OCI-LY3 (cell line): ENCODE measurements around the gene KLHL33.

Source experiments
- H2AFZ ChIP-seq: fragments of 200-600, 300-600 bp; shearing (Covaris generic); 2 replicates; pipeline ENCODE4 v1.6.0; 2014; ENCODE audit warnings: antibody characterized with exemption, low read depth, low read length
- H3K27ac ChIP-seq: fragments of 200-600, 300-600 bp; sonication (generic); 2 replicates; pipeline ENCODE4 v1.5.1; 2014; ENCODE audit warnings: mild to moderate bottlenecking, low read length, moderate library complexity, mixed read lengths
- H3K27me3 ChIP-seq: fragments of 200-600, 300-600 bp; sonication (generic); 2 replicates; pipeline ENCODE4 v1.6.1; 2014; ENCODE audit warnings: low read depth, low read length, mixed read lengths
- H3K36me3 ChIP-seq: fragments of 200-600, 300-600 bp; sonication (generic); replicated peaks from 2 replicates; pipeline ENCODE3; 2014; ENCODE audit warnings: low read depth, low read length, mixed read lengths
- H3K4me1 ChIP-seq: fragments of 300-600, 200-600 bp; sonication (generic); 2 replicates; pipeline ENCODE4 v1.6.1; 2014; ENCODE audit warnings: low read length, mixed read lengths
- H3K4me2 ChIP-seq: fragments of 200-600, 300-600 bp; sonication (generic); 2 replicates; pipeline ENCODE4 v1.6.1; 2014; ENCODE audit warnings: low read length, mixed read lengths
- H3K4me3 ChIP-seq: fragments of 300-600, 200-600 bp; sonication (generic); 2 replicates; pipeline ENCODE4 v1.5.1; 2014; ENCODE audit warnings: antibody characterized with exemption, mild to moderate bottlenecking, low read length, moderate library complexity
- H3K79me2 ChIP-seq: fragments of 300-600, 200-600 bp; shearing (Covaris generic); 2 replicates; pipeline ENCODE4 v1.6.1; 2014; ENCODE audit warnings: mild to moderate bottlenecking, low read length, mixed read lengths
- H3K9ac ChIP-seq: fragments of 300-600, 200-600 bp; shearing (Covaris generic); 2 replicates; pipeline ENCODE4 v1.6.0; 2014; ENCODE audit warnings: mild to moderate bottlenecking, low read length, moderate library complexity
- H3K9me3 ChIP-seq: fragments of 200-600, 300-600 bp; shearing (Covaris generic); 2 replicates; pipeline ENCODE4 v1.6.1; 2014; ENCODE audit warnings: low read length, mixed read lengths; ENCODE audit not compliant: insufficient read depth
- H4K20me1 ChIP-seq: fragments of 200-600, 300-600 bp; sonication (generic); 2 replicates; pipeline ENCODE4 v1.6.1; 2016; ENCODE audit warnings: low read length, mixed read lengths; ENCODE audit not compliant: insufficient read depth
- CTCF ChIP-seq: fragments of 200-600, 300-600 bp; sonication (generic); IDR thresholded peaks from 2 replicates; pipeline ENCODE4 v1.5.1; 2014; ENCODE audit warnings: antibody characterized with exemption, low read length, low read depth
- EZH2phosphoT487 ChIP-seq: fragments of 200-600 bp; shearing (Covaris generic); IDR thresholded peaks from 2 replicates; pipeline ENCODE4 v1.6.1; 2018; ENCODE audit warnings: antibody characterized with exemption, mixed run types, low read depth

KLHL33 gene

DNA sequence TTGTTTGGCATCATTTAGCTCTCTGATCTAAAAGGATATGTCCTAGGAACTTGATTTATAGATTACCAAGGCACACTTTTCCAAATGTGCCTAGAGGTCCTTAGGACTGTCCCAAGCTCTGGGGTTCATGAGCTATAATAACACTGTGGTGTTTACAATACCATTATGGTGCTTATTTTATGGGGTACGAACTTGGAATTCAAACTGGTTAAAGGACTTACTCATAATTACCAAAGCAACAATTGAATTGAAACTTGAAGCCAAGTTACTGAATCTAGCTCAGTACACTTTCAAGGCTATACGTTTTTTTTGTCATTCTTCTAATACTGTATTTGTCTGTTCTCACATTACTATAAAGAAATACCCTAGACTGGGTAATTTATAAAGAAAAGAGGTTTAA is 13.1 kb downstream of the KLHL33 start:
- H3K9me3 ChIP-seq: no peaks in the 10 kb centered on the region
- H4K20me1 ChIP-seq: no peaks in the 10 kb centered on the region
- no peaks in the 10 kb centered on the region for H3K79me2 ChIP-seq
- no peak overlapping the region for H3K27ac ChIP-seq
- H3K36me3 ChIP-seq: no peaks in the 10 kb centered on the region
- TF ChIP-seq CTCF (no peak), EZH2phosphoT487 (no peak)
- no peak overlapping the region for H3K9ac ChIP-seq
- no peak overlapping the region for H2AFZ ChIP-seq
- H3K4me2 ChIP-seq: no peak overlapping the region
- no peak overlapping the region for H3K4me3 ChIP-seq
- H3K27me3 ChIP-seq: no peaks in the 10 kb centered on the region
- peaks cover 24% of the 10 kb centered on the region for H3K4me1 ChIP-seq

GRCh38 chr14:20421267-20421666 is 14.7 kb downstream of the KLHL33 start:
- H3K4me1 ChIP-seq: peaks cover 19% of the 10 kb centered on the region
- no peaks in the 10 kb centered on the region for H3K79me2 ChIP-seq
- H3K36me3 ChIP-seq: no peaks in the 10 kb centered on the region
- H3K4me3 ChIP-seq: no peak overlapping the region
- no peaks in the 10 kb centered on the region for H3K27me3 ChIP-seq
- TF ChIP-seq EZH2phosphoT487: no peak
- no peak for TF ChIP-seq CTCF
- no peak overlapping the region for H3K27ac ChIP-seq
- H4K20me1 ChIP-seq: no peaks in the 10 kb centered on the region
- H3K9ac ChIP-seq: no peak overlapping the region
- no peak overlapping the region for H2AFZ ChIP-seq
- no peak overlapping the region for H3K4me2 ChIP-seq
- no peaks in the 10 kb centered on the region for H3K9me3 ChIP-seq

DNA sequence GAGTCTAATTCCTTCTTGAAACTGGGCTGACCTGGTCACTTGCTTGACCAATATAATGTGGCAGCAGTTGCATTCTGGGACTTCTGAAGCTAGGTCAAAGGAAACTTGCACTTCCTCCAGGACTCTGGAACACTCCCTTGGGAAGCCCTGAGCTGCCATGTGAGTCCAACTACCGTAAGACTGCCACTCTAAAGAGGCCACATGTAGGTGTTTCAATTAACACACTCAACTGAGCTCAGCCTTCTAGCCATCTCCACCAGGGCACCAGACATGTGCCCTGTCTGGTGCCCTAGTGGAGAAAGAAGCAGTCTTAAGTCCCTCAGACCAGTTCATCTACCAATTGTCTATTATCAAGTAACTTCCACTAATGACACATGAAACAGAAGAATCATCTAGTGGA is 16.5 kb downstream of the KLHL33 start:
- H2AFZ ChIP-seq: no peak overlapping the region
- no peak for TF ChIP-seq CTCF
- TF ChIP-seq EZH2phosphoT487: no peak
- no peak overlapping the region for H3K4me2 ChIP-seq
- H3K36me3 ChIP-seq: no peaks in the 10 kb centered on the region
- H4K20me1 ChIP-seq: no peaks in the 10 kb centered on the region
- no peak overlapping the region for H3K27ac ChIP-seq
- H3K9me3 ChIP-seq: no peaks in the 10 kb centered on the region
- no peak overlapping the region for H3K4me3 ChIP-seq
- H3K79me2 ChIP-seq: no peaks in the 10 kb centered on the region
- H3K27me3 ChIP-seq: no peaks in the 10 kb centered on the region
- H3K4me1 ChIP-seq: peaks cover 11% of the 10 kb centered on the region
- H3K9ac ChIP-seq: no peak overlapping the region

- H4K20me1 ChIP-seq: no peaks in the 10 kb centered on the region
- no peaks in the 10 kb centered on the region for H3K27me3 ChIP-seq
- H2AFZ ChIP-seq: no peak overlapping the region
- H3K9me3 ChIP-seq: no peaks in the 10 kb centered on the region
- peaks cover 18% of the 10 kb centered on the region for H3K4me1 ChIP-seq
- no peak overlapping the region for H3K4me2 ChIP-seq
- no peak overlapping the region for H3K4me3 ChIP-seq
- no peak overlapping the region for H3K27ac ChIP-seq
- H3K79me2 ChIP-seq: peaks cover 5% of the 10 kb centered on the region; the same call in 1 of the 2 replicates
- H3K9ac ChIP-seq: no peak overlapping the region
- H3K36me3 ChIP-seq: no peaks in the 10 kb centered on the region
- TF ChIP-seq EZH2phosphoT487 (no peak), CTCF (no peak)
Measured at GRCh38 chr14:20418501-20418909, 17.5 kb downstream of the KLHL33 start.
